MM.1S (cell line): ENCODE data around the gene A4GALT.

Experiments
- CTCF ChIP-seq: fragments of 300-600 bp; sonication (generic); IDR thresholded peaks from 2 replicates; pipeline ENCODE4 v1.5.1; 2016; ENCODE audit warnings: antibody characterized with exemption, low read length, mixed read lengths
- EZH2 ChIP-seq: fragments of 300-600 bp; sonication (generic); optimal IDR thresholded peaks from 2 replicates; pipeline ENCODE3; 2017; ENCODE audit warnings: low read depth, mild to moderate bottlenecking, antibody characterized with exemption, low read length, mixed read lengths
- EZH2phosphoT487 ChIP-seq: fragments of 300-600 bp; sonication (generic); IDR thresholded peaks from 2 replicates; pipeline ENCODE4 v1.6.1; 2018; ENCODE audit warnings: antibody characterized with exemption, low read length

GRCh38 chr22:42708417-42708816 lies 12.3 kb downstream of the A4GALT start:
- TF ChIP-seq CTCF (no peak), EZH2 (no peak), EZH2phosphoT487 (no peak)
